GM18505 (cell line): ENCODE measurements around the gene LDLRAD4.

Experiments used
- ATAC-seq: cut with Tn5 transposase; IDR thresholded peaks from one replicate; pipeline ENCODE4 v1.9.1; 2021; ENCODE audit not compliant: unreplicated experiment
- POLR2A ChIP-seq: IDR thresholded peaks from 4 replicates; pipeline ENCODE4 v1.6.1; 2011; ENCODE audit warnings: borderline replicate concordance; ENCODE audit not compliant: insufficient read depth, insufficient read length; ENCODE audit errors: extremely low read depth

The LDLRAD4 gene

DNA sequence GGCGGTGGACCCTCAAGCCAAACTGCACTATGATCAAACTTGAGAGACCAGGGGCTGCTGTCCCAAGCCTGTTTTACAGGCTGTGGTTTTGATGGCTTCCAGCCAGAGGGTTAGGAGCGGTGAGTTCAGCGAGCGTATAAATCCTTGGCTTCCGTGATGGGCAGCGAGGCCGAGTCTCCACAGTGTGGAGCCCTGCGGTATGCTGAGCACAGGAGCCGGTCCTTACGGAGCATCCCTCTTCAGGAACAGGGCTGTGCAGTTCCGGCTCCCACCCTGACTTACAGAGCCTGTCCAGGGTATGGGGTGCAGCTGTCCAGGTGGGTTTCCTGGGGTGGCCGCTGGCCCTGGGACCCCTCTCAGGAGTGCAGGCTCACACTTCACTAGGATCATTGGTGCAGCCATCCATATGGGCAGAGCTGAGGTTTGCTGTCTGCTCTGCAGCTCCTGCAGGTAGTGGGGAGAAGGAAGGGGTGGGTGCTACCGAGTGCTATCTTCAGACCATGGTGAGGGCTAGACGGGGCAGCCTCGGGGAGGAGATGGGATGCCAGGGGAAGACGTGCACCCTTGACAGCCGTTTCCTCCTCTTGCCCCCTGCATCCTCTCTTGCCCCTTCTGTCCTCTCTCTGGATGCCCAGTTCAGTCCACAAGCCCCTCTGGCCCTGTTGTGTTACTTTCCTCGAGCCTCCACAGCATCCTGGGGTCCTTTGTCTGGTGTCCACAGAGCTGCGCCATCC lies 403.5 kb downstream of the LDLRAD4 start:
- ATAC-seq = no peak
- TF ChIP-seq POLR2A = no peak

DNA sequence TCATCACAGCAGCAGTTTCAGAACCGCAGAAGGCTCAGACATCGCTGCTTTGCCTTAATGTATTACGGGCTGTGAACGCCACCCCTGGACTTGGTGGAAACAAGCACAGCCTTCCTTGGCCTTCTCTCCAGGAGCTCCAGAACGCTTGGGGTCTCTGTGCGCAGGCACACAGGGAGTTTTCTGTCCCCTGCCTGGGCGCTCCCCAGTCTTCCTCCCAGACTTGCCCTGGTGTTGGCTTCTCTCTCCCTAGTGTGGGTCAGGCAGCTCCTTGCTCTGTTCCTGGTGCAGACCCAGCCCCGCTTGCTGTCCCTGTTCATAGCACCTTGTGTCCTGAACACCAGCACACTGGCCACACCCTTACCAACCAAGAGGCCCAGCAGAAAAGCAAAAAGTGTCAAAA lies 404.2 kb downstream of the LDLRAD4 start:
- no peak for TF ChIP-seq POLR2A
- ATAC-seq = no peak

DNA sequence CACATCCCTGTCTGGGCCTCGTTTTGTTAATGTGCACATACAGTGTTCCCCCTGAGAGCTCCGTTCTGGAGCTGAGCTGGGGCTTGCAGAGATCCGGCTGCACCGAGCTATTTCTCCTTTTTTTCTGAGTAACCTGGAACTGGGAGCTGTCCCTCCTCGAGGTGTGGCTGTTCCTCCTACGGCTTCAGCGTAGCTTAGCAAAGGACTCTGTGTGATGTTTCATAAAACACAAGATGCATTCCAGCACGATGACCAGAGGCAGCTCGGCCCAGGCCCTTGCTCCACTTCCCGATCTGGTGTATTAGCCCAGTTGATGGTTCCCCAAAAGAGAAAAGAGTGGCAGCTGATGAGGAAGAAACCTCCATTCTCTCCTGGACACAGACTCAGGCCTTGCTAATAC lies 404.8 kb downstream of the LDLRAD4 start:
- no peak for TF ChIP-seq POLR2A
- ATAC-seq = no peak

DNA sequence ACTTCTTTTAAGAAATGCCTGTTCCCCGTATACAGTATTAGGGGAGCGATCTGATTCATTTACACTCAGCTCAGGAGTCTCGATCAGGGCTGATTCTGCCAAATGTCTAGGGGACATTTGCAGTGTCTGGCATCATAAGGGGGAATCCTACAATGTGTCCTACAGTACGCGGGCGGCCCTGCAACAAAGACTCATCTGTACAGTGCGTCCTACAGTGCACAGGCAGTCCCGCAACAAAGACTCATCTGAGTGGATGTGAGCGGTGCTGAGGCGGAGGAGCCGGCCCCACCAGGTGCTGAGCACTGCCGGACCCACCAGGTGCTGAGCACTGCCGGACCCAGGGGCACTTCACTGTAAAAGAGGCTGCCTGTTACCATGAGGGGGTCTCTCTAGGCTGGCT lies 405.3 kb downstream of the LDLRAD4 start:
- ATAC-seq = no peak
- TF ChIP-seq POLR2A = no peak

DNA sequence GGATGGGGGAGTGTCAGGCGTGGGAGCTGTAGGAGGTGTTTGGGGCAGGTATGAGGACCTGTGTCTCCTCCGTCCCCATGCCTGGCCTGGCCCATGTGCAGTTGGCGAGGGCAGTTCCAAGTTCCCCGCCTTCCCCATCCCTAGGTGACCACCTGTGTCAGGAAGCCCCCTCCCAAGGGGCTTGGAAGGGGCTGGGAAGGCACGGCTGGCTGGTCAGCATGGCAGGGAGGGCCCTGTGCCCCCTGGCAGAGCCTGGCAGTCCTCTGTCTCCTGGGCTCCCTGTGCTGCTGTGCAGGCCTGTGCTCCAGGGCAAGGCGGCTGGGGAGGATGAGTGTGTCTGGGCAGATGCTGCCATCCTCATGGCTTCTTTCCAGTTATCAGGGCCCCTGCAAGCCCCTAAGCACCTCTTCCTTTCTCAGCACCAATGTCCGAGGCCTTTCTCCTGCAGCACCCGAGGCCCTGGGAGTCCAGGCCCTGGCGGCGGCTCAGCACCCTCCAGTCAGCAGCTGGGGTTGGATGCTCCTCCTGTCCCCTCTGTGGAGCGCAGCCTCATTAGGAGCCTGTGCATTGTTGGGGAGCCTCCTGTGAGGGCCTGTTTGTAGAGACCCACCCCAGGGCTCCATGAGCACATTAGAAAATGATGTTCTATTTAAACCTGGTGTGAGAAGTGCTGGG lies 406.1 kb downstream of the LDLRAD4 start:
- no peak for TF ChIP-seq POLR2A
- ATAC-seq = no peak

DNA sequence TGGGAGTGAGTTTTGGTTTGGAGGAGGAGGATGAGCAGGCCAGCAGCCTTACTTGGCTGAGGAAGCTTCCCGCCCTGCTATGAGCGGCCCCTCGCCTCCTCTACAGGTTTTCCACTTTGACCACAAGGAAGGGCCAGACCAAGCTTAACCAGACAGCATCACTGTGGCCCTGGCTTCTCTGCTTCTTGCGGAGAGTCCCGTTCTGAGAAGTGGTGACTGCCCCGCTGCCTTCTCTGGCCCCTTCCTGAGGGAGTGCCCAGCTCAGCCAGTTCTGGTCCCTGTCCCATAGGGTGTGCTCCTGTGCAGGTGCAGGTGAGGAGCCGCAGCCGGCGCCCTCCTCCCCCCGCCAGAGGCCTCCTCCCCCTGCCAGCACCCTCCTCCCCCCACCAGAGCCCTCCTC lies 406.8 kb downstream of the LDLRAD4 start:
- no peak for ATAC-seq
- TF ChIP-seq POLR2A = no peak

DNA sequence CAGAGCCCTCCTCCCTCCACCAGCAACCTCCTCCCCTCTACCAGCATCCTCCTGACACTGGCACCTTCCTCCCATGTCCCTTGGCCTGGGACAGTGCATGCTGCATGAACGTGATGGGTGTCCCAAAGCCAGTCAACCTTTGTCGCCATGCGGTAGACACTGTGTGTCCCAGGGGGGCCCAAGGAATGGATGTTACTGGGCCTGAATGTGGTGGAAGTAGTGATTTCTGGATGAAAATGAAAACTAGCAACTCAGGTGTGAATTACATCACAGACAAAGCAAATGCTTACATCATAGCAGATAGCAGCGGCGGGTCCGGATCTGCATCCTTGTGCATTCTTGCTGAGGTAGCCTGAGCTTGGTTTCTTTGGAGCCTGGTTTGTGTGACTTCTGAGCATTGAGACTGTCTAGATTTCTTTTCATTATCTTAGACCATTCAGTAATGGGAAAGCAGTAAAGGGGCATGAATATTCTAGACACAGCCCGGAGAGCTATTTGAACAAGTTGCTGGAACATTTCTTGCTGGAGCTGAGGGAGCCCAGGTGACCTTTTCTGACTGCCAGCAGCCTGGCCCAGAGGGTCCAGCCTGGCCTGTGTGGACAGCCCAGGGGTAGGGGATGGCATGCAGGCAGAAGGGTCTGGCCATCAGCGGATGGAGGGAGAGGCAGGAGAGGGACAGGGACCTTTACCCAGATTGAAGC lies 407.4 kb downstream of the LDLRAD4 start:
- no peak for TF ChIP-seq POLR2A
- ATAC-seq = no peak

DNA sequence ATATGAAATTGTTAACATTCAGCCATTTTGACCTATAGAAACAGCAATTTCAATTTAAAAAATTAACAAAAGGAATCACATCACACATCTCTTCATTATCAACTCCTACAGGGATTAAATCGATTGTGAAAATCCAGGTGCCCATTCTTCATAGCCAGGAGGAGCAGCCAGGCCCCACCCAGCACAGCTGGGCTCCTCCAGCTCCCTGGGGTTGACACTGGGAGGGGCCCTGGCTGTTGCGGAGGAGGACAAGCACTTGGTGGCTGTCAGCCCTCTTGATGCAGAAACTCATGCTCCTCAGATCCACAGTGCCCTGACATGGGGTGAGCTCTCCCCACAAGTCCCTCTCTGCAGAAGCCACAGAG lies 408.0 kb downstream of the LDLRAD4 start:
- TF ChIP-seq POLR2A = no peak
- no peak for ATAC-seq

DNA sequence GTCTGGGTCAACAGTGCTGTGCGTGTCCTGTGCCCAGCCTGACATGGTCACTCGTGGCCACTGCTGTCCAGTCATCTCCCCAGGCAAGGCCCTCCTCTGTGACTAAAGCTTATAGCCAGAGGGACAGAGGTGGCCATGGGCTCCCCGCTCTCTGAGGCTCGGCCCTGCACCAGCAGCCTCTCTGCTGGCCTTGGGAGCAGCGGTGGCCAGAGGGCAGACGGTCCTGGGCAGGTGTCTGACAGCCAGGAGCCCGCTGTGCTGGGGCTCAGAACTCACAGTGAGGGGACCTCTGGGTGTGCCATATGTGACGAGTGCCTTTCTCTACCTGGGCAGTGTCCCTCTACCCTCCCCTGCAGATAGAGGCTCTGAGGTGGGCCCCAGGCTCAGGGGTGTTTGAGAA lies 409.1 kb downstream of the LDLRAD4 start:
- no peak for ATAC-seq
- TF ChIP-seq POLR2A = no peak

DNA sequence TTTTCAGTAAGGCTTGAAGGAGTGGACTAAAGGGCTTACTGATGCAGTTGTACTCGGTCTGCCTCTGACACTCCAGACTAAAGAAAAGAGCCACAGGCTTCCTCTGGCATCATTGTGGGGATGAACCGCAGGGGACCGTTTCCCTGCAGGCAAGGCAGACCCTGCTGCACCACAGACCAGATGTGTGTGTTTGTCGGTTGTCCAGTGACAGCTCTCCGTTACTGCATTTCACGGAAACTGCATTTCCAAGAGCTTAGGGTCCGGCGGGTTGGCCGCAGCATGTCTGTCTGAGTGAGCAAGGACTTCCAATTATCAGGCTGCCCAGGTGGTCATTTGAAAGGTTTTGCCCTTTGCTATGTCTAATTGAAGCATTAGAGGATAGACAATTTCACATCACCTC lies 409.7 kb downstream of the LDLRAD4 start:
- TF ChIP-seq POLR2A = no peak
- no peak for ATAC-seq

DNA sequence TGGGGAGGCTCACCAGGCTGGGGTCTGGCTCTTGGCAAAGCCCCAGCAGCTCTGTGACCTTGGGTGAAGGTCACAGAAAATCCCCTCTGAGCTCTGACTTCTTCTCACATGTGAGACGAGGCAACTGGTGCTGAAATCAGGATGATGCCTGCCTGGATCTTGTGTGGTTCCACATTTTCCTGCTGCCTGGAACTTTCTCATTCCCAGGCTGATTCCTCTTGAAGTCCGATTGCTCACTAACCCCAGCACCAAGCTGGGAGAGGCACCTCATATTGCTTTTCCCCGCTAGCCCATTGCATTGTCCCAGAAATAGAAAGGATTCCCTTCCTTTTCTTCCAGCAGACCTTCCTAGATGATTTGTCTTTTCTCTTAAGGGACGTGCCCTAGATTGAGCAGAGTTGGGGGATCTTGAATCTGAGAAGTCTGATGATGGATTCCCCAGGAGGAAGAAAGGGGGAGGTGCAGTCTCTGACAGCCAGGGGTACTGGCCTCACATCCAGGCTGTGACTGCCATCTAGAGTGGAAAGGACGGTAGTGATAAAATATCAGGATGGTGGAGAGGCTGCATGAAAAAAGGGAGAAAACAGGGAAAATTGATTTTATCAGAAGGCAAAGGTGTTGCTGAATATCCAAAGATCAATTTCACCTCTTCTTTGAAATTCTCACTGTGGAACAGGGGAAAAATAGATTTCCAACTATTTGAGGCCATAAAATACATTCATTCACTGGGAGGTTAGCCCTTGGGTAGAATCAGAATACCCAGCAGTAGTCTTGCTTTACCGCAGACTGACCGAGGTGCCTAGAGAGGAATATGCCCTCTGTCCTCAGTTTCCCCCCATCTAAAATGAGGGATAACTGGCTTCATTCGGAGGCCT lies 411.5 kb downstream of the LDLRAD4 start:
- ATAC-seq = no peak
- TF ChIP-seq POLR2A = no peak

DNA sequence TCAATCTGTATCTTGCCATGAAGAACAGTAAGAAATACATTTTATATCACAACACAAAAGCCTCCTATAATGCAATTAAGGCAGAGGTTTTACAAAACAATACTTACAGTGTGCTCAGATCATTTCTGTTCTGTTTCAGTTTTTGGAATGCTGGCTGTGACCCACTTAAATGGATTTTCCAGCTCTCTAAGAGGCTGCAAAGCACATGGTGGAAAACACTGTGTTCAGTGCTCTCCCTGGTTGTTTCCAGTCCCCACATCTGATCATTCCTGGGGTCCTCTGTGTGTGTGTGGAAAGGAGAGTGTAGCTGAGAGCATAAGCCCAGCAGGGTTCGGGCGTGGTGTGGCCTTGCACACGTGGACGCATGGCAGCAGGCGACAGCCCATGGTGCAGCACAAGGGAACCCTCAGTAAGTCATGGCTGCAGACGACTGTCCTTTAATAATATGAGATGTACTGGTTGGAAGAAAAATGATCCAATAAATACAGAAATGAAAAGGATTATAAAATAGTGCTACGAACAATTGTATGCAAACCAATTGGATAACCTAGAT lies 412.2 kb downstream of the LDLRAD4 start:
- ATAC-seq = no peak
- no peak for TF ChIP-seq POLR2A

DNA sequence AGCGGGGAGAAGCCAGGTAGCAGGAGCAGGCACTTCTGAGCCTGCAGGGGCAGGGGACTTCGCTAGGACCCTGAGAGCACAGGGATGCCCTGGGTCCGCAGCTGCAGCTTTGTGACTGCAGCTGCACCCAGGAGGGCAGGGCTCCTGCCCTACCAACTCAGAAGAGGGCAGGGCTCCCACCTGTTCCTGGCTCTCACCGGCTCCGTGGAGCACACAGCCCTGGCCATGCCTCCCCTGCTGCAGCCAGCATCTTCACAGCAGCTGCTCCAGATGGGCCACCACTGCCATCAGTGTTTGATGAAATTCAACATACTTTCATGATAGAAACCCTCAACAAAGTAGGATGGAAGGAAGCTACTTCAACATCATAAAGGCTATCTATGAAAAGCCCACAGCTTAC lies 415.1 kb downstream of the LDLRAD4 start:
- ATAC-seq = no peak
- TF ChIP-seq POLR2A = no peak
